Muscle layer of duodenum (tissue), 2 donors: ENCODE measurements around the gene ARMH3.

Experiments used
- H3K27ac ChIP-seq: one replicate; pipeline ENCODE4 v1.7.0; 2013; ENCODE audit warnings: mild to moderate bottlenecking, low read length
- H3K27me3 ChIP-seq: one replicate; pipeline ENCODE4 v1.7.0; 2013; ENCODE audit warnings: low read depth, mild to moderate bottlenecking, control low read depth, low read length
- H3K36me3 ChIP-seq, 2 donors: one replicate each; pipeline ENCODE4 v1.7.0; 2013; ENCODE audit warnings: low read length in 2 of 2, control low read depth in 1 of 2, mild to moderate bottlenecking in 1 of 2; ENCODE audit not compliant: insufficient read depth in 2 of 2, control insufficient read depth in 1 of 2
- H3K4me1 ChIP-seq, 2 donors: one replicate each; pipeline ENCODE4 v1.7.0; 2013; ENCODE audit warnings: low read length in 2 of 2, mild to moderate bottlenecking in 2 of 2, control low read depth in 1 of 2, moderate library complexity in 1 of 2; ENCODE audit not compliant: insufficient read depth in 2 of 2, control insufficient read depth in 1 of 2
- H3K4me3 ChIP-seq, 2 donors: one replicate each; pipeline ENCODE4 v1.7.0; 2013; ENCODE audit warnings: low read length in 2 of 2, low read depth in 1 of 2, mild to moderate bottlenecking in 1 of 2
- H3K9me3 ChIP-seq, 2 donors: one replicate each; pipeline ENCODE4 v1.7.0; 2013; ENCODE audit warnings: low read length in 2 of 2, control low read depth in 1 of 2, mild to moderate bottlenecking in 1 of 2; ENCODE audit not compliant: control insufficient read depth in 1 of 2
- donor health status: healthy.

Gene ARMH3

DNA sequence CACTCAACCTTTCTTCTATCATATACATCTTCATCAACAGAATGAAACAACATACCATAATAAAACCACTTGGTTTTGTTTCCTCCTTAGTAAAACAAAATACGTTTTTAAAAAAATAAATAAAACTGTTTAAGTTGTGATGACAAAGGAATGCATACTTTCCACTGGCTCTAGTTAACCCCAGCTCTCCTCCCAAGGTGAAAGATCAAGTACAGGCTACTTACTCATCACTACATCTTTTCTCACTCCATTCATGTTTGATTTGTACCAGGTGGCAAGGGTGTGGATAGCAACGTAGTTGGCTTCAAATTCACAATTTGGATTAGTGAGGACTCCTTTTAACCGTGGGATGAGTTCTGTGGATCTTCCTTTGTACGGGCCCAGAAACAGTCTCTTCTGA, 252.5 kb downstream of the ARMH3 start:
- no peak overlapping the region for H3K4me3 ChIP-seq
- no peaks in the 10 kb centered on the region for H3K9me3 ChIP-seq
- no peak overlapping the region for H3K27ac ChIP-seq
- H3K4me1 ChIP-seq = no peaks in the 10 kb centered on the region
- no peaks in the 10 kb centered on the region for H3K27me3 ChIP-seq
- peaks cover 62 to 79% of the 10 kb centered on the region in 2 donors for H3K36me3 ChIP-seq

DNA sequence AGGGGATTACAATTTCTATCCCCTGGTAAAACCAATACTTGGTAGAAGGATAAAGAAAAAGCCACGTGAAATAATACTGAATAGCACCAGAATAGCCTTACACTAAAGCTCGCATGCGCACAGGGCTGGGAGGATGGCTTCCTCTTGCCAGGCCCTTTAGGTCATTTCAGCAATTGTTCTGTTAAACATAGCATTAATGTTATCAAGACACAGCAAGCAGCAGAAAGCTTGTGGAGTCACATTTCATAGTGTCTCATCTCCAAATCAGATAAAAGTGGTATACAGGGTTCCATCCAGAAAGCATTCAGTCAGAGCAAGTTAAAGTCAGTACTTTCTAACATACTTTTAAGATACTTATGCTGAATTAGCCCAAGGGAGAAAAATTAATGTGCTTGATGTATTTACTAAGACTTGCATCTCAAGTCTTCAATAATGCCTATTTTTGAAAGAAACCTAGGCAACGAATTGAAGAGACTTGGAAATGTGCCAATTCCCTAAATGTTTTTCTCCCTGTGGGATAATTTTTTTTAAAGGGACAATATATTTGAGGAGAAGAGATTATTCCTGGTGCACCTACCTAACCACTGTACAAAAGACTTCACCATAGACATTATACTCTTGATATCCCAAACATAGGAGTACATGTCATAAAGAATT, 258.4 kb downstream of the ARMH3 start:
- Histone ChIP-seq H3K36me3 (peaks cover 72 to 81% of the 10 kb centered on the region in 2 donors), H3K27ac (no peak overlapping the region), H3K4me3 (no peak overlapping the region), H3K4me1 (no peaks in the 10 kb centered on the region), H3K27me3 (no peaks in the 10 kb centered on the region), H3K9me3 (no peaks in the 10 kb centered on the region)
